HCT116 (cell line): ENCODE data around the gene DNLZ.

ENCODE experiments used
- CEBPB ChIP-seq: IDR thresholded peaks from 2 replicates; pipeline ENCODE4 v1.6.1; 2012; ENCODE audit warnings: low read depth
- ELF1 ChIP-seq: IDR thresholded peaks from 2 replicates; pipeline ENCODE4 v1.6.1; 2012; ENCODE audit warnings: low read depth, borderline replicate concordance
- EZH2 ChIP-seq: fragments of 200-600 bp; sonication (generic); IDR thresholded peaks from 2 replicates; pipeline ENCODE4 v1.6.1; 2017; ENCODE audit warnings: antibody characterized with exemption, mixed run types
- EZH2phosphoT487 ChIP-seq: fragments of 200-600 bp; IDR thresholded peaks from 2 replicates; pipeline ENCODE4 v1.6.1; 2018; ENCODE audit warnings: antibody characterized with exemption, borderline replicate concordance
- POLR2A ChIP-seq: IDR thresholded peaks from 2 replicates; pipeline ENCODE4 v1.7.0; 2011; ENCODE audit warnings: borderline replicate concordance; ENCODE audit not compliant: insufficient read depth, insufficient read length; ENCODE audit errors: extremely low read depth
- POLR2AphosphoS5 ChIP-seq: IDR thresholded peaks from 2 replicates; pipeline ENCODE4 v1.6.1; 2011; ENCODE audit warnings: mild to moderate bottlenecking, low read depth, low read length, moderate library complexity
- RAD21 ChIP-seq: IDR thresholded peaks from 2 replicates; pipeline ENCODE4 v1.6.1; 2012; ENCODE audit warnings: low read depth, mild to moderate bottlenecking
- TCF7L2 ChIP-seq: IDR thresholded peaks from 2 replicates; pipeline ENCODE4 v1.7.0; 2011; ENCODE audit warnings: borderline replicate concordance, inconsistent platforms; ENCODE audit not compliant: insufficient read depth, insufficient read length; ENCODE audit errors: extremely low read depth
- ZFX ChIP-seq: fragments of 450-650 bp; IDR thresholded peaks from 2 replicates; pipeline ENCODE4 v1.6.1; 2017
- TF ChIP-seq, protein P1 (sequence below), 3 experiments: fragments of 200-600 bp in 1 of 3; sonication (generic) in 1 of 3; IDR thresholded peaks in 2 of 3; conservative IDR thresholded peaks in 1 of 3; 2 replicates each; pipeline ENCODE4 v1.5.1; 2012 to 2017; ENCODE audit warnings: low read depth in 2 of 3, low read length in 2 of 3, antibody characterized with exemption in 1 of 3, borderline replicate concordance in 1 of 3, control low read depth in 1 of 3, mild to moderate bottlenecking in 1 of 3, mixed read lengths in 1 of 3, mixed run types in 1 of 3, moderate library complexity in 1 of 3; ENCODE audit not compliant: insufficient read depth in 1 of 3
- TF ChIP-seq, protein P2 (sequence below): IDR thresholded peaks from 2 replicates; pipeline ENCODE4 v1.6.1; 2012
- TF ChIP-seq, protein P3 (sequence below): IDR thresholded peaks from 2 replicates; pipeline ENCODE4 v1.6.1; 2012; ENCODE audit warnings: low read depth

DNA sequence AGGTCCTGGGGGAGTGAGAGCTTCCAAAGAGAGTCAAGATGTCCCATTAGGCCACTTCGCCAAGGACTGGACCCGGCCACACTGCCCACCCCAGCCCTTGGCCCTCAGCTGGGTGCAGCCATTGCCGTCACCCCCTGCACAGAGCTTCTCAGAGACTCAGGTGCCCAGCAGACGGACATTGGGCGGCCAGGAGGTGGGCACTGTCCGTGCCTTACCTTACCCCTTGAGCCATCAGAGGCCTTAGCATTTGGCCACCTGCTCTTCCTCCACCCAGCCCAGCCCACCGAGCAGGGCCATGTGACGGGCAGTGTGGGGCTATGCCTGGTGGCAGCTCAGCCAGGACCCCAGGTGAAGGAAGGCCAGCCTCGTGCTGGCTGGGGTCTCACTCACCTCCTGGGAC lies 3.3 kb upstream of the DNLZ start:
- TF ChIP-seq POLR2AphosphoS5: no peak
- TF ChIP-seq, protein P1, sequence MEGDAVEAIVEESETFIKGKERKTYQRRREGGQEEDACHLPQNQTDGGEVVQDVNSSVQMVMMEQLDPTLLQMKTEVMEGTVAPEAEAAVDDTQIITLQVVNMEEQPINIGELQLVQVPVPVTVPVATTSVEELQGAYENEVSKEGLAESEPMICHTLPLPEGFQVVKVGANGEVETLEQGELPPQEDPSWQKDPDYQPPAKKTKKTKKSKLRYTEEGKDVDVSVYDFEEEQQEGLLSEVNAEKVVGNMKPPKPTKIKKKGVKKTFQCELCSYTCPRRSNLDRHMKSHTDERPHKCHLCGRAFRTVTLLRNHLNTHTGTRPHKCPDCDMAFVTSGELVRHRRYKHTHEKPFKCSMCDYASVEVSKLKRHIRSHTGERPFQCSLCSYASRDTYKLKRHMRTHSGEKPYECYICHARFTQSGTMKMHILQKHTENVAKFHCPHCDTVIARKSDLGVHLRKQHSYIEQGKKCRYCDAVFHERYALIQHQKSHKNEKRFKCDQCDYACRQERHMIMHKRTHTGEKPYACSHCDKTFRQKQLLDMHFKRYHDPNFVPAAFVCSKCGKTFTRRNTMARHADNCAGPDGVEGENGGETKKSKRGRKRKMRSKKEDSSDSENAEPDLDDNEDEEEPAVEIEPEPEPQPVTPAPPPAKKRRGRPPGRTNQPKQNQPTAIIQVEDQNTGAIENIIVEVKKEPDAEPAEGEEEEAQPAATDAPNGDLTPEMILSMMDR (IDR thresholded peaks at IDR 0.05 in 2 of 3, conservative IDR thresholded peaks at IDR 0.05 in 1 of 3; ENCODE audit: borderline replicate concordance in 1 of 3, insufficient read depth in 1 of 3, low read depth in 2 of 3, low read length in 2 of 3): no peak
- TF ChIP-seq POLR2A: no peak
- TF ChIP-seq, protein P2, sequence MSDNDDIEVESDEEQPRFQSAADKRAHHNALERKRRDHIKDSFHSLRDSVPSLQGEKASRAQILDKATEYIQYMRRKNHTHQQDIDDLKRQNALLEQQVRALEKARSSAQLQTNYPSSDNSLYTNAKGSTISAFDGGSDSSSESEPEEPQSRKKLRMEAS: no peak
- no peak for TF ChIP-seq ZFX
- no peak for TF ChIP-seq EZH2
- TF ChIP-seq, protein P3, sequence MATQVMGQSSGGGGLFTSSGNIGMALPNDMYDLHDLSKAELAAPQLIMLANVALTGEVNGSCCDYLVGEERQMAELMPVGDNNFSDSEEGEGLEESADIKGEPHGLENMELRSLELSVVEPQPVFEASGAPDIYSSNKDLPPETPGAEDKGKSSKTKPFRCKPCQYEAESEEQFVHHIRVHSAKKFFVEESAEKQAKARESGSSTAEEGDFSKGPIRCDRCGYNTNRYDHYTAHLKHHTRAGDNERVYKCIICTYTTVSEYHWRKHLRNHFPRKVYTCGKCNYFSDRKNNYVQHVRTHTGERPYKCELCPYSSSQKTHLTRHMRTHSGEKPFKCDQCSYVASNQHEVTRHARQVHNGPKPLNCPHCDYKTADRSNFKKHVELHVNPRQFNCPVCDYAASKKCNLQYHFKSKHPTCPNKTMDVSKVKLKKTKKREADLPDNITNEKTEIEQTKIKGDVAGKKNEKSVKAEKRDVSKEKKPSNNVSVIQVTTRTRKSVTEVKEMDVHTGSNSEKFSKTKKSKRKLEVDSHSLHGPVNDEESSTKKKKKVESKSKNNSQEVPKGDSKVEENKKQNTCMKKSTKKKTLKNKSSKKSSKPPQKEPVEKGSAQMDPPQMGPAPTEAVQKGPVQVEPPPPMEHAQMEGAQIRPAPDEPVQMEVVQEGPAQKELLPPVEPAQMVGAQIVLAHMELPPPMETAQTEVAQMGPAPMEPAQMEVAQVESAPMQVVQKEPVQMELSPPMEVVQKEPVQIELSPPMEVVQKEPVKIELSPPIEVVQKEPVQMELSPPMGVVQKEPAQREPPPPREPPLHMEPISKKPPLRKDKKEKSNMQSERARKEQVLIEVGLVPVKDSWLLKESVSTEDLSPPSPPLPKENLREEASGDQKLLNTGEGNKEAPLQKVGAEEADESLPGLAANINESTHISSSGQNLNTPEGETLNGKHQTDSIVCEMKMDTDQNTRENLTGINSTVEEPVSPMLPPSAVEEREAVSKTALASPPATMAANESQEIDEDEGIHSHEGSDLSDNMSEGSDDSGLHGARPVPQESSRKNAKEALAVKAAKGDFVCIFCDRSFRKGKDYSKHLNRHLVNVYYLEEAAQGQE: no peak
- no peak for TF ChIP-seq EZH2phosphoT487
- no peak for TF ChIP-seq RAD21
- TF ChIP-seq ELF1: no peak
- TF ChIP-seq CEBPB: no peak
- TF ChIP-seq TCF7L2: no peak
